Nephron progenitor cell (in vitro differentiated cells): ENCODE data around the gene CCDC17.

Experiments used
- DNase-seq: peaks from one replicate; pipeline ENCODE4 v3.0.0; 2021
- H3K27ac Mint-ChIP-seq: 2 replicates; pipeline ENCODE4 v1.8.0; 2021; ENCODE audit warnings: mild to moderate bottlenecking, moderate library complexity, mixed read lengths
- H3K27me3 Mint-ChIP-seq: 2 replicates; pipeline ENCODE4 v1.8.0; 2021; ENCODE audit warnings: mild to moderate bottlenecking, low read depth, mixed read lengths; ENCODE audit not compliant: poor library complexity
- H3K36me3 Mint-ChIP-seq: 2 replicates; pipeline ENCODE4 v1.8.0; 2021; ENCODE audit warnings: low read depth, mixed read lengths
- H3K4me1 Mint-ChIP-seq: 2 replicates; pipeline ENCODE4 v1.8.0; 2021; ENCODE audit warnings: mixed read lengths
- H3K4me3 Mint-ChIP-seq: 2 replicates; pipeline ENCODE4 v1.8.0; 2021; ENCODE audit warnings: mild to moderate bottlenecking, moderate library complexity, mixed read lengths
- H3K9me3 Mint-ChIP-seq: 2 replicates; pipeline ENCODE4 v1.8.0; 2021; ENCODE audit warnings: mild to moderate bottlenecking, moderate library complexity, mixed read lengths
- CTCF ChIP-seq: fragments of 200-600 bp; sonication (generic); IDR thresholded peaks from 2 replicates; pipeline ENCODE4 v1.5.0; 2021; ENCODE audit warnings: antibody characterized with exemption

CCDC17 gene

GRCh38 chr1:45621895-45622523 lies 1.8 kb downstream of the CCDC17 start:
- no peaks in the 10 kb centered on the region for H3K27me3 Mint-ChIP-seq
- H3K4me1 Mint-ChIP-seq, result peaks cover 4% of the 10 kb centered on the region
- DNase-seq, result peak; percentile 40
- TF ChIP-seq CTCF, result no peak
- H3K36me3 Mint-ChIP-seq, result peaks cover 50% of the 10 kb centered on the region
- no peaks in the 10 kb centered on the region for H3K9me3 Mint-ChIP-seq
- H3K27ac Mint-ChIP-seq, result peak overlapping the region; percentile 89
- no peak overlapping the region for H3K4me3 Mint-ChIP-seq

- TF ChIP-seq CTCF, result no peak
- DNase-seq, result no peak
- peaks cover 47% of the 10 kb centered on the region for H3K36me3 Mint-ChIP-seq
- H3K27me3 Mint-ChIP-seq, result no peaks in the 10 kb centered on the region
- H3K9me3 Mint-ChIP-seq, result no peaks in the 10 kb centered on the region
- H3K27ac Mint-ChIP-seq, result peak overlapping the region; percentile 89
- H3K4me1 Mint-ChIP-seq, result peaks cover 4% of the 10 kb centered on the region
- no peak overlapping the region for H3K4me3 Mint-ChIP-seq
Observed at GRCh38 chr1:45621501-45621836, 2.4 kb downstream of the CCDC17 start.

GRCh38 chr1:45620588-45621500 lies 3.0 kb downstream of the CCDC17 start:
- Mint-ChIP-seq H3K36me3 (peaks cover 51% of the 10 kb centered on the region), H3K9me3 (no peaks in the 10 kb centered on the region), H3K27me3 (no peaks in the 10 kb centered on the region), H3K4me1 (peaks cover 4% of the 10 kb centered on the region), H3K27ac (peak overlapping the region; percentile 97), H3K4me3 (no peak overlapping the region)
- TF ChIP-seq CTCF, result no peak
- DNase-seq, result no peak

GRCh38 chr1:45619149-45619921 lies 4.5 kb downstream of the CCDC17 start:
- Mint-ChIP-seq H3K27ac (peak overlapping the region; percentile 97), H3K9me3 (no peaks in the 10 kb centered on the region), H3K4me1 (peaks cover 4% of the 10 kb centered on the region), H3K36me3 (peaks cover 56% of the 10 kb centered on the region), H3K4me3 (no peak overlapping the region), H3K27me3 (no peaks in the 10 kb centered on the region)
- no peak for DNase-seq
- no peak for TF ChIP-seq CTCF

- DNase-seq, result no peak
- no peaks in the 10 kb centered on the region for H3K27me3 Mint-ChIP-seq
- no peak for TF ChIP-seq CTCF
- H3K27ac Mint-ChIP-seq, result peak overlapping the region; percentile 78
- no peaks in the 10 kb centered on the region for H3K4me1 Mint-ChIP-seq
- no peak overlapping the region for H3K4me3 Mint-ChIP-seq
- H3K9me3 Mint-ChIP-seq, result no peaks in the 10 kb centered on the region
- H3K36me3 Mint-ChIP-seq, result peaks cover 59% of the 10 kb centered on the region
Observed at GRCh38 chr1:45617618-45618017, 6.2 kb downstream of the CCDC17 start.
